Mesendoderm (in vitro differentiated cells): ENCODE measurements around the gene RAP2A.

ENCODE experiments used
- DNase-seq: peaks from one replicate; pipeline ENCODE4 v3.0.0; 2013
- H2AK5ac ChIP-seq: 2 replicates; pipeline ENCODE4 v1.6.1; 2013; ENCODE audit warnings: low read length, inconsistent platforms
- H2BK120ac ChIP-seq: 2 replicates; pipeline ENCODE4 v1.6.1; 2013; ENCODE audit warnings: low read depth, mild to moderate bottlenecking, low read length, moderate library complexity, mixed read lengths
- H2BK15ac ChIP-seq: replicated peaks from 2 replicates; pipeline ENCODE4 v1.6.1; 2013; ENCODE audit warnings: low read depth, mild to moderate bottlenecking, moderate library complexity
- H2BK5ac ChIP-seq: 2 replicates; pipeline ENCODE4 v1.6.1; 2013; ENCODE audit warnings: low read length, inconsistent platforms
- H3K18ac ChIP-seq: 2 replicates; pipeline ENCODE4 v1.6.1; 2013; ENCODE audit warnings: mild to moderate bottlenecking, low read length, mixed read lengths
- H3K23ac ChIP-seq: one replicate; pipeline ENCODE4 v1.6.1; 2013; ENCODE audit warnings: low read length
- H3K27ac ChIP-seq: 2 replicates; pipeline ENCODE4 v1.5.1; 2013; ENCODE audit warnings: low read depth, mild to moderate bottlenecking, inconsistent platforms, low read length, moderate library complexity
- H3K27me3 ChIP-seq: 2 replicates; pipeline ENCODE4 v1.6.1; 2013; ENCODE audit warnings: low read length, control low read depth, mild to moderate bottlenecking, inconsistent platforms; ENCODE audit not compliant: insufficient read depth, poor library complexity
- H3K36me3 ChIP-seq: 2 replicates; pipeline ENCODE4 v1.6.1; 2013; ENCODE audit warnings: low read length, inconsistent platforms; ENCODE audit not compliant: control insufficient read depth, insufficient read depth
- H3K4ac ChIP-seq: one replicate; pipeline ENCODE4 v1.6.1; 2013; ENCODE audit warnings: low read depth, mild to moderate bottlenecking, low read length, moderate library complexity
- H3K4me1 ChIP-seq: 2 replicates; pipeline ENCODE4 v1.6.1; 2013; ENCODE audit warnings: low read depth, low read length, inconsistent platforms; ENCODE audit not compliant: control insufficient read depth
- H3K4me2 ChIP-seq: 2 replicates; pipeline ENCODE4 v1.6.1; 2013; ENCODE audit warnings: low read length
- H3K4me3 ChIP-seq: 2 replicates; pipeline ENCODE4 v1.5.1; 2013; ENCODE audit warnings: mild to moderate bottlenecking, low read length
- H3K56ac ChIP-seq: one replicate; pipeline ENCODE4 v1.6.1; 2013; ENCODE audit warnings: low read length
- H3K79me1 ChIP-seq: 2 replicates; pipeline ENCODE4 v1.6.1; 2013; ENCODE audit warnings: low read length, inconsistent platforms
- H3K79me2 ChIP-seq: 2 replicates; pipeline ENCODE4 v1.6.1; 2013; ENCODE audit warnings: mild to moderate bottlenecking, low read length; ENCODE audit not compliant: control insufficient read depth, insufficient read depth
- H3K9ac ChIP-seq: 2 replicates; pipeline ENCODE4 v1.6.1; 2013; ENCODE audit warnings: low read length, inconsistent platforms
- H4K5ac ChIP-seq: one replicate; pipeline ENCODE4 v1.6.1; 2013; ENCODE audit warnings: low read length
- H4K8ac ChIP-seq: one replicate; pipeline ENCODE4 v1.6.1; 2013; ENCODE audit warnings: low read depth, mild to moderate bottlenecking, control low read depth, low read length, moderate library complexity
- WGBS: extraction: QIAGEN DNeasy Blood & Tissue Kit; methylation state at CpG from one replicate; pipeline ENCODE4 v1.1.7; 2013; ENCODE audit warnings: low lambda C conversion rate, missing lambda C conversion rate; ENCODE audit not compliant: insufficient coverage; ENCODE audit errors: extremely low coverage; 5-methylcytosine and 5-hydroxymethylcytosine counted together

The RAP2A gene

DNA sequence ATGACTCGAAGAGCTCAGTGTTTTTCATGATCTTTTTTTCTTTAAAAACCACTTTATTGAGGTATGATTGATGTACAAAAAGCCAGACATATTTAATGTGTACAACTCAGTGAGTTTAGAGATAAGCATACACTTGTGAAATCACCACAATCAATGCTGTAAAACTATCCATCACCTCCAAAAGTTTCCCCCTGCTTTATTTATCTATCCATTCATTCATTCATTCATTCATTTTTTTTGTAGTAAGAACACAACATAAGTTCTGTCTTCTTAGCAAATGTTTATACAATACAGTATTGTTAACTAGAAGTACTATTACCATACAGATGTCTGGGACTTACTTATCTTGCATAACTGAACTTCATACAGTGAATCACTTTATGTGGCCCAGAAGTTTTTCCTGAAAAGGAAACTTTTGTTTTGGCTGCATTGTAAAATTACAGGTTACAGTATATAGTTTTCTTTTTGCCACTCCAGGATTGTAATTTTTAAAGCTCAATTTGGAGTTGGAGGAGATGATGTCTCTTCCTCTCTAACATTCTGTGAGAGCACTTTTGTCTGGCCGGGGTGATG, 6.7 kb downstream of the RAP2A start:
- WGBS: no CpG with 5 or more reads among the region's 2 CpGs

DNA sequence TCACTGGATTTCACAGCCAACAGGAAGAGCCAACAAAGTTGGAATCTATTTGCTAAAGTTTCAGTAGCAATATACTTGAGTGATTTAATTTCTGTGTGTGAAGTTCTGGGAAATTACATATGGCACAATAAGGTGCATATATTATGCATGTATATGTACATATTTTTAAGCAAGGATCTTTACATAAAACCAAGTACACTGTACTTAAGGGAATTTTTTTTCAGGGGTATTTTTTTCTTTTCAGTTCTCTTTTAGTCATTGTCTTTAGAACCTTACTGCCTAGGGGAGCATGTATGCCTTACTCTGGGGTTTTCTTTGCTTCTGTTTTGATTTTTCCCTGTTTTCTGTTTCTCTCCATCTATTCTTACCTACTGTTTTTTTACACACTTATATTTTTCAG, 7.4 kb downstream of the RAP2A start:
- no peak overlapping the region for H4K5ac ChIP-seq
- no peak overlapping the region for H2BK120ac ChIP-seq
- H3K56ac ChIP-seq: no peak overlapping the region
- peaks cover 6% of the 10 kb centered on the region for H3K79me1 ChIP-seq
- H4K8ac ChIP-seq: no peak overlapping the region
- no peak for DNase-seq
- no peak overlapping the region for H3K27ac ChIP-seq
- H2BK15ac ChIP-seq: no peak overlapping the region
- no peak overlapping the region for H3K18ac ChIP-seq
- H3K9ac ChIP-seq: no peak overlapping the region
- no peak overlapping the region for H3K23ac ChIP-seq
- H2AK5ac ChIP-seq: no peak overlapping the region
- peaks cover 18% of the 10 kb centered on the region for H3K79me2 ChIP-seq
- H3K4ac ChIP-seq: no peak overlapping the region
- peaks cover 3% of the 10 kb centered on the region for H3K4me1 ChIP-seq
- H3K36me3 ChIP-seq: no peaks in the 10 kb centered on the region
- H3K4me3 ChIP-seq: no peak overlapping the region
- no peak overlapping the region for H3K4me2 ChIP-seq
- no peaks in the 10 kb centered on the region for H3K27me3 ChIP-seq
- no peak overlapping the region for H2BK5ac ChIP-seq

More for the DNA sequence above, 6.7 kb downstream of the RAP2A start:
- H3K18ac ChIP-seq: no peak overlapping the region
- H2BK120ac ChIP-seq: no peak overlapping the region
- H3K23ac ChIP-seq: no peak overlapping the region
- H3K56ac ChIP-seq: no peak overlapping the region
- peaks cover 23% of the 10 kb centered on the region for H3K79me2 ChIP-seq
- no peak overlapping the region for H3K4ac ChIP-seq
- H4K8ac ChIP-seq: no peak overlapping the region
- H2BK15ac ChIP-seq: no peak overlapping the region
- H4K5ac ChIP-seq: no peak overlapping the region
- no peaks in the 10 kb centered on the region for H3K27me3 ChIP-seq
- H3K4me1 ChIP-seq: peaks cover 3% of the 10 kb centered on the region
- no peaks in the 10 kb centered on the region for H3K36me3 ChIP-seq
- H2AK5ac ChIP-seq: no peak overlapping the region
- H3K9ac ChIP-seq: no peak overlapping the region
- no peak overlapping the region for H2BK5ac ChIP-seq
- peaks cover 5% of the 10 kb centered on the region for H3K79me1 ChIP-seq
- no peak for DNase-seq
- no peak overlapping the region for H3K4me2 ChIP-seq
- no peak overlapping the region for H3K27ac ChIP-seq
- no peak overlapping the region for H3K4me3 ChIP-seq

DNA sequence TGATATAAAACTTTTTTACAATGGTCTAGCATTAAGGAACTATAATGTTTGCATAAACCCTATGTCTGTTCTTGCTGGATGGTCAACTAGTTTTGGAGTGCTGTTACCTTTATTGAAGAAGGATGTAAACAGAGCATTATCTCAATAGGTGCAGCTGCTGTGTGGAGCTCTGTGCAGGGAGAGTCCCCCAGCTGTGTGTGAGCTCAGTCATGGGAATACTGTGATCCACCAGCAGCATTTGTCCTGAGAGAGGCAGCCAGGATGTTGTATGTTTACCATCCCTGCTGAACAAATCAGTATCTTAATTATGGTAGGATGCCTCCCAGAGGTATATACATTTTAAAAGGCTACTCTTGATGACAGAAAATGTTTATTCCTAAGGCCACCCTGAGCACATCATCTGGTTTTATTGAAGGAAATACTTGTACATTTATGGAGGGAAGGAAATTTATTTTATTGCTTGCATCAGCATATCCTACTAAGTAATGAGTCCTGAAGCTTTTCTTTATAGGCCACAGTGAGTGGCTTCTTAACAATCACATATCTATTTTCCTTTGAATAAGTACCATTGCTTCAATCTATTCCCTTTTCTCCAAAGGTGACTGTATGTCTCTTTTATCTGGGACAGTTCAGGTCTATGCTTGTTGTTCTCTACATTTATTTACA, 11.7 kb downstream of the RAP2A start:
- Histone ChIP-seq H3K4ac (no peak overlapping the region), H4K8ac (no peak overlapping the region), H4K5ac (no peak overlapping the region), H2BK15ac (no peak overlapping the region), H3K27me3 (no peaks in the 10 kb centered on the region), H3K18ac (no peak overlapping the region), H2BK120ac (no peak overlapping the region), H2AK5ac (no peak overlapping the region), H3K4me3 (no peak overlapping the region), H3K79me1 (peaks cover 12% of the 10 kb centered on the region), H3K56ac (no peak overlapping the region), H3K23ac (no peak overlapping the region), H3K36me3 (no peaks in the 10 kb centered on the region), H2BK5ac (no peak overlapping the region), H3K27ac (no peak overlapping the region), H3K79me2 (peaks cover 13% of the 10 kb centered on the region), H3K9ac (no peak overlapping the region), H3K4me1 (peaks cover 5% of the 10 kb centered on the region), H3K4me2 (no peak overlapping the region)
- DNase-seq: no peak

- H2AK5ac ChIP-seq: no peak overlapping the region
- no peak overlapping the region for H3K4me3 ChIP-seq
- DNase-seq: no peak
- H3K9ac ChIP-seq: no peak overlapping the region
- peaks cover 5% of the 10 kb centered on the region for H3K4me1 ChIP-seq
- H4K8ac ChIP-seq: no peak overlapping the region
- H3K4me2 ChIP-seq: no peak overlapping the region
- H3K56ac ChIP-seq: no peak overlapping the region
- no peak overlapping the region for H2BK5ac ChIP-seq
- no peak overlapping the region for H3K27ac ChIP-seq
- no peak overlapping the region for H2BK15ac ChIP-seq
- H3K36me3 ChIP-seq: no peaks in the 10 kb centered on the region
- peaks cover 12% of the 10 kb centered on the region for H3K79me1 ChIP-seq
- H3K27me3 ChIP-seq: no peaks in the 10 kb centered on the region
- WGBS: no CpG with 5 or more reads among the region's 5 CpGs
- no peak overlapping the region for H3K4ac ChIP-seq
- no peak overlapping the region for H4K5ac ChIP-seq
- no peak overlapping the region for H3K23ac ChIP-seq
- no peak overlapping the region for H3K18ac ChIP-seq
- H2BK120ac ChIP-seq: no peak overlapping the region
- peaks cover 13% of the 10 kb centered on the region for H3K79me2 ChIP-seq
These were observed 12.5 kb downstream of the RAP2A start for GRCh38 chr13:97446448-97446847.

- H3K4ac ChIP-seq: no peak overlapping the region
- no CpG with 5 or more reads among the region's 5 CpGs for WGBS
- peaks cover 19% of the 10 kb centered on the region for H3K79me2 ChIP-seq
- no peak overlapping the region for H2BK120ac ChIP-seq
- DNase-seq: peak; percentile 82
- H3K4me3 ChIP-seq: no peak overlapping the region
- peaks cover 5% of the 10 kb centered on the region for H3K4me1 ChIP-seq
- peaks cover 14% of the 10 kb centered on the region for H3K79me1 ChIP-seq
- H3K18ac ChIP-seq: no peak overlapping the region
- H3K27me3 ChIP-seq: no peaks in the 10 kb centered on the region
- no peak overlapping the region for H4K5ac ChIP-seq
- H2AK5ac ChIP-seq: no peak overlapping the region
- no peak overlapping the region for H2BK15ac ChIP-seq
- no peak overlapping the region for H4K8ac ChIP-seq
- no peak overlapping the region for H3K23ac ChIP-seq
- H3K4me2 ChIP-seq: no peak overlapping the region
- H3K9ac ChIP-seq: no peak overlapping the region
- no peak overlapping the region for H2BK5ac ChIP-seq
- H3K27ac ChIP-seq: no peak overlapping the region
- no peaks in the 10 kb centered on the region for H3K36me3 ChIP-seq
- H3K56ac ChIP-seq: no peak overlapping the region
These were observed 14.7 kb downstream of the RAP2A start for GRCh38 chr13:97448503-97449251.
